HG02870 (cell line): ENCODE measurements around the gene SPTB.

Experiments used
- ATAC-seq: cut with Tn5 transposase; IDR thresholded peaks from one replicate; pipeline ENCODE4 v1.9.1; 2021; ENCODE audit warnings: mild to moderate bottlenecking, moderate library complexity; ENCODE audit not compliant: unreplicated experiment

The SPTB gene

DNA sequence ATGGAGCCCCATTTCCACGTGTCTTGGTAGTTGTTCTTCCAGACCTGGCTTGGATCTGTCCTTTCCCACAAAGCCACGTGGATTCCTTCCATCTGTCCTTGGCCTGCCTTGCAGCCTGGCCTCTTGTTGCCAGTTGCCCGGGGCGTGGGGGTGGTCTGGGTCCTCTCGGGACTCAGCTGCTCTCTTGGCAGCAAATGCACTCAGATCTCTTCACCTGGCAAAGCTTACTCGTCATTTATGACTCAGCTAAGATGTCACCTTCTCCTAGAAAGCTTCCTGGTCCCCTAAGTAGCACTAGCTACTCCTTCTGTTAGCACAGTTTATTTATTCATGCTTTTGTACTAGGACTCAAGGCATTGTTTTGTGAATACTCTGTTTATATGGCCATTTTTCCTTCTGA, 161.8 kb downstream of the SPTB start:
- no peak for ATAC-seq

DNA sequence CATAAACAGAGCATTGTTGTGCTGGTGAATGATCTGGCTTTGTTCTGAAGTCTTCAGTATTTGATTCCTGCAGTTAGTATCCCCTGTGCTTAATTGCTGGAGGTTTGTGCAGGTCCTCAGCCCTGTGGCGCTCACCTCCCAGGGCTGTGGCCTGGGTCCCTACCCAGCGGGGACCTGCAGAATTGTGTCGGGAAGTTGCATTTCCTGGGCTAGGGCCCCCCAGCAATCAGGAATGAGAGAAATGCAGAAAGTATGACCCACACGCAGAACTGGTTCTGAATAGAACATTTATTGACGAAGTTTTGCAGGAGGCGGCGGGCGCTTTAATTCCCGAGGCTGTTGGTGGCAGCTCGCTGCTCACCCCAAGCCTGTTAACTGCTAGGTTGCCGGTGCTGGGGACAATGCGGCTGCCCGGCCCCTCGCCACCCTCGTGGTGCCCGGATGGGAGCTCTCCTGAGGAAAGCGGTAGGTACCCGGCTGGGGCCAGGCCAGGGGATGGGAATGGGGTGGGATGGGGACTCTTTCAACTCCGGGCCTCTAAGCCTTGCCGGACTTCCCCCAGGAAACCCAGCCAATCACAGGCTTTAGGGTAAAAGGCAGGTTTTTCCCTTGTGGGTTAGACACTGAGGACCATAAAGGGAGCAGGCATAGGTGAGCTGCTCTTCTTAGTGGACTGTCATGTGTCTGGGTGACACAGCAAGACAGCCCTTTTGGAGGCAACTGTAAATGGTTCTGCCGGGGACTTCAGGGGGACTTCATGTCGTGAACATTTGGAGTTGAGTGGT, 163.9 kb downstream of the SPTB start:
- ATAC-seq: no peak

DNA sequence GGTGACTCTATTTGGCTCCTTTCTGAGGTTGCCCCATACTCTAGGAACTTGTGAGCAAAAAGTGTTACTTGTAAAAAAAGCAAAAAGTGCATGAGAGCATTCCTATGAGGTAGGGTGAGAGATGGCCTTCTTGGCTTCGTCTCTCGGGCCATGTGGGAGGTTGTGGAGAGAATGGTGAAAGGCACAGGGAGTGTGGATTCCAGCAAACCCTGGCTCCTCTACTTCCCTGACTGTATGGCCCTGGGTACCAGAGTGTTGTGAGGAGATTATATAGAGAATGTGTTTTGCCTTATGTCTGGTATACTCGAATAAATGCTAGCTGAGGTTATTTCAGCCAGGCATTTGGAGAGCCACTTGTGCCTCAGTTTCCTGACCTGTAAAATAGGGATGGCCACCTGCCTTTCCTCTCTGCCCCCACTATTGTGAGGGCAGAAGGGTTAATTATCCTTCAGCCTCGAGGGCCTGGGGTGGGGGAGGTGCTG, 164.5 kb downstream of the SPTB start:
- no peak for ATAC-seq

DNA sequence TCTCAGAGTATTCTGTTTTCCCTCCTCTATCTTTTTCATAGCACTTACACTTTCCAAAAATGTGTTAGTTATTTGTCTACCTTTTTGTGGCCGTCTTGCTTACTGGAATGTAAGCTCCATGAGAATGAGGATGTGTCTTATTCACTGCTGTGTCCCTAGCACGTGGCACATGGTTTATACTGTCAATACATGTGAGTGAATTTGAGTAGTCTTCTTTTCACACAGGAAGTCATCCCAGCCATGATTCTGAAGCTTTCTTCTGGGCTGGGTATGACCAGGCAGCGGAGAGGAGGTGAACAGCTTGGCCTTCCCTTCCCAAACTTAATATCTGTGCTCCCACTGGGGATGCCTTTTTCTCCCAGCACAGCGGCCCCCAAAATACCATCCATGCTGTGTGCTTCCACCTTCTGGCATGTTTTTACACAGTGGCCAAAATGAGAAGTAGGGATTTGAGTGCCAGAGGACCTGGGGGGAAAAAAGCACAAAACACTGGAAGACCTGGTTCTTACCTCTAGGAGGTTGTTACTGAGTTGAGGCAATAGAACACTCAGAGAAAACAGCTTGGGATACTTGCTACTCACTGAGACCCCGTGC, 165.2 kb downstream of the SPTB start:
- ATAC-seq: no peak

DNA sequence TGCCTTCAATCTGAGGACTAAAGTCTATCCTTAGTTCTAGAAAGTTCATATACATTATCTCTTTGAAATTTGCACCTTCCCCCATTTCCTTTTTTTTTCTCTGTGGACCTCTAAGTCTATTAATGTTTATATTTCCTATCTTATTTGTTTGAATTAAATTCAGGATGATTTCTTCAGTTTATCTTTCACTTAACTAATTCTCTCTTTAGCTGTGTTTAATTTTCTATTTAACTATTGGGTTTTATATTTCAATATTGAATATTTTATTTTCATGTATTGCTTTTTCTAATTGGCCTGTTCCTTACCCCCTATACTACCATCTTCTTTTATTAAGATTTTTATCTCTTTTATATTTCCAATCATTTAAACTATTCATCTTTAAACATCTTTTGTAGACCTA, 166.0 kb downstream of the SPTB start:
- no peak for ATAC-seq

DNA sequence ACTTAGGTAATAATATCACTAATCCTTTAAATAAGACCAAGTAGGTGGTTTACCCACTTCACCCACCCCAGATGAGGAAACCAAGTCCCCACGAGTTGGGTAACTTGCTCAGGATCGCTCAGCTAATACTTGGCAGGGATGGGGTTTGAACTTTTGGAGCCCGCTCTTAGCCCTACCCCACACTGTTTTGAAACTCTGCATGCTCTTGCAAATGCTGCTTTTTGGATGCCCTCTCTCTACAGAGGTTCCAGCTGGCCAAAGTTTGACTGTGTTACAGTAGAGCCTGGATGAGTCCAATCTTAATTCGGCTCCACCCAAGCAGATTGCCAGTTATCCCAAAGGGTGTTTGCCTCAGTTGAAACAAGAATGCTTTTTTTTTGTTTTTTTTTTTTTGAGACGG, 168.7 kb downstream of the SPTB start:
- ATAC-seq: no peak

DNA sequence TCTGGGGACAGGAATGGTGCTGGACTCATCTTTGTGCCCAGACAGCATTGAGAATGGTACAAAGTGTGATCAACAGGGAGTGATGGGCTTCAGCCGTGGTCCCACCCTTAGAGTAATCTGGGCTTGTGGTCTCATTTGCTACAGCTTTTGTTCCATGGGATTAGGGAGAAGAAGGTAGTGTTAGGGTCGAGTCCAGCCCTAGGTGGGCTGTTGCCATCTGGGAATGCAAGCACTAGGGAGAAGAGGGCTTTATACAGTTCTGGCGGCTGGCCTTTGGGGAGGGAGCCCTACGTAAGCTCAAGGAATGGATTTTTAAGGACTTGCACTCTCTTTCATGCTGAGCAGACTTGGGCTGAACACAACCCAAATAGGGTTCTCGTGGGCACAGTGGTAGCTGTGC, 170.6 kb downstream of the SPTB start:
- no peak for ATAC-seq

DNA sequence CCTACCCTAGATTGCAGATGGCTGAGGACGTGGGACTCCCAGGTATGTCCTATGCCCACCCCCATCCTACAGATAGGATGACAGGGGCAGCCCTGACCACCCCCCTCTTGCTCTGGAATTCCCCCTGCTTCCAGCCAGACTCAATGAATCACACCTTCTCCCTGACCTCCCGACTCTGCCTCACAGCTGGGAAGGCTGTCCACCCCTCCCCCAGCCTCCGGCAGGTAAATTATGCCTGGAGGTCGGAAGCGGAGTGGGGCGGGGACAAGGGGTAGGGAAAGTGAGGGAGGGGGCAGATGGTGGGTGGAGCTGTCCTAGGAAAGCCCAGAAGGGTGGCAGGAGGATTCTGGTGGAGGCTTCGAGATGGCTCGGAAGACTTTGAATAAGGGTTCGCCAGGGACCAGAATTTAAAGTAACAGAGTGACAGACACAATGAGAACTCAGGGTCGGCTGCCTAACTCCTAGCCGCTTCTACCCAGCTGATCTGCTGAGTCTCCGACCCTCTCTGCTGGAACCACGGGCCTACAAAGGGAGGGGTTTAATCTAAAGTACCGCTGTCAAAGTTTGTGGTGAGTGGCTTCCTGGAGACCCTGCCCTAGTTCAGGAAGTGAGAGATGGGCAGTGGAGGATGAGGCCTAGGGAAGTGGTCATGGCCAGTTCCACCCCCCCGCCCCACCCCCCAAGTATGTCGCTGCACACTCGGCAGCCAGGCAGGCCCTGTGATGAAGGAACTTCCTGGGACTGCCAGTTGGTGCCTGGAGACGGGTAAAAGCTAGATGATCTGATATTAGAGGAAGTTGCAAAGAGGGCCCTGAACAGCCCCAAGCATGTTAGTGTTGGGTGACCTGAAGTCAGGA, 171.3 kb downstream of the SPTB start:
- no peak for ATAC-seq

DNA sequence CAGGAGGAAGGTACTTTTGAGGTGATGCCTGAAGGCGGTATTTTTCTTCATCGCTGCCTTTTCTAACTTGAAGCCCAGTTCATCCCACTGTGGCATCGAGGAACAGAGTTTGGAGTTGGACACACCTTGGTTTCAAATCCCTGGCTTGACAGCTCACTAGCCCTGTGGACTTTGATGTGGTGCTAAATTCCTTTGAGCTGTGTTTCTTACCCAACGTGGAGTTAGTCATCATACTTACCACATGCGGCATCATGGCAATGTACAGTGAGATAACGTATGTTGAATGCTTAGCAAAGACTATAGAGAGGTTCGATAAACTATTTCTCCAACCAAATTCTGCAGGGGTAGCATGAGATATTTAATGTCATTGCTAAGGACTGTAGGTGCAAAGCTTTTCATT, 172.0 kb downstream of the SPTB start:
- ATAC-seq: no peak

DNA sequence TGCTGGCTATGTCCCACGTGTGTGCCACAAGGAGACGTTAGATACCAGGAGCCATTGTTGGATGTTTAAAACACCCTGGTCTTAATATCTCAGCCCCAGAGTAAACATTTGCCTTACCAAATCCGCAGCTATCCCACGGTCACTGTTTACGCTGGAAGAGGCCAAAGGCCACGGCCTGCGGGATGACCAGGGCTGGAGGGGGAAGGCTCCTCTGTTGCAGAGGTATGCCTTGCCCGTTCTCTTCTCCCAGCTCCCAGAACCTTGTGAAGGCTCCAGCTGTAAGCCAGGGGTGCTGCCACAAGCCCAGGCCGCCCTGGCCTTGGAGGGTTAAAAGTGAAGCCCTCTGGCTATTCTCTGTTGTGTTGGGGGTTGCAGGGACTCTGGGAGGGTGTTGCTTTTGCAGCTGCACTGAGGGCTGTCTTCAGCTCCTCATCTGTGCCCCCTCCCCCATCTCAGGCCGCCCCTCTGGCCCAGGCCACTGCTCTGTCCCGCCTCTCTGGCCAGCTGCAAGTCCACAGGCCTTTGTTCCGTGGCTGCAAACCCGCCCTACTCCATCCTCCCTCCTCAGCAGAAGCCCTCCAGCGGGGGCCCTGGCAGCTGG, 173.0 kb downstream of the SPTB start:
- ATAC-seq: no peak

DNA sequence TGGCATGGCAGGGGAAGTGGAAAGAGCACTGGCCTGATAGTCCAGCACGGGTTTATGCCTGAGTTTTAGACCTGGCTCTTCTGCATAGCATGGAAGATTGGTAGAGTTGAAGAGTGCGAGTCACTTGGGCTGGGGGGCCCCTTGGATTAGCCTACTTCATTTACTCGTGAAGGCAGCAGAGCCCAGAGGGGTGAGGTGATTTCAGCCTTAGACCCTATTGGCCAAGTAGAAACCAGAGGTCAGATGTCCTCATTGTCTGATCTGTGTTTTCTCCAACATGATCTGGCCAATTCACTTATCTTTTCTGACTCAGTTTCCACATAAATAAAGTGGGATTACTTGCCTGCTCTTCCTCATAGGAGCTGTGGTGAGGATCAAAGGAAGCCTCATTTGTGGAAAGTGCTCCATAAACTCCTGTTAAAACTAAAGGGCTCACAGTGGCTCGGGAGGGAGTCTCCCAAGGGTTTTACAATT, 173.6 kb downstream of the SPTB start:
- ATAC-seq: no peak

DNA sequence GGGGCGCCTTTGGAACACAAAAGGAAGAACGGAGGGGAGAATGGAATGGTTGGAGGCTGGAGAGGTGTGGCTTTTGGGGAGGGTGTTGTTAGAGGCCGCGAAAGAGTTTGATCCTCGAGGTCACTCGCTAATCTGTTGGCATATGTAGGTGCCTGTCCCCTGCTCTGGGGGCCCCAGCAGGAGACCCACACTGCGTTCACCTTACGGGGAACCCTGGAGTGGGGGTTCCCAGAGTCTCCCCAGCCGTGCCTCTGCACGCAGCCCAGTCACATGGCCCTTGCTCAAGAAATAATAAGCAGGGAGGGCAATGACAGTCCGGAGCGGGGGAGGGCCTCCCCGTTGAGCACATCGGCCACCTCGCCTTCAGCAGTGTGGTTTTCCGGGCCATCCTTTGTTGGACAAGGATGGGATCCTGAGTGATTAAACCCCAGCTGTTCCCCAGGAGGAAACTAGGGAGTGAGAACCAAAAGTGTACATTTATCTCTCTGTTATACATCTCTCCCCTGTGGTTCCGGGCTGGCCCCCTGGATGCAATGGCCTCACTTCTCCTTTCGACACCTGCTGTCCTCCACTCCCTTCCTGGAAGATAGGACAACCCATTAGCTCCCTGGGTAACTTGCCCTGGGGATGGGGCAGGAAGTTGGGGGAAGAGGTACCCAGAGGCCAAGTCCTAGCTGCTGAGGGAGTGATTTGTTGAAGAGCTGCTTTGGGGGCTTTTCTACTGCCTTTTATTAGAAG, 174.2 kb downstream of the SPTB start:
- ATAC-seq: no peak

DNA sequence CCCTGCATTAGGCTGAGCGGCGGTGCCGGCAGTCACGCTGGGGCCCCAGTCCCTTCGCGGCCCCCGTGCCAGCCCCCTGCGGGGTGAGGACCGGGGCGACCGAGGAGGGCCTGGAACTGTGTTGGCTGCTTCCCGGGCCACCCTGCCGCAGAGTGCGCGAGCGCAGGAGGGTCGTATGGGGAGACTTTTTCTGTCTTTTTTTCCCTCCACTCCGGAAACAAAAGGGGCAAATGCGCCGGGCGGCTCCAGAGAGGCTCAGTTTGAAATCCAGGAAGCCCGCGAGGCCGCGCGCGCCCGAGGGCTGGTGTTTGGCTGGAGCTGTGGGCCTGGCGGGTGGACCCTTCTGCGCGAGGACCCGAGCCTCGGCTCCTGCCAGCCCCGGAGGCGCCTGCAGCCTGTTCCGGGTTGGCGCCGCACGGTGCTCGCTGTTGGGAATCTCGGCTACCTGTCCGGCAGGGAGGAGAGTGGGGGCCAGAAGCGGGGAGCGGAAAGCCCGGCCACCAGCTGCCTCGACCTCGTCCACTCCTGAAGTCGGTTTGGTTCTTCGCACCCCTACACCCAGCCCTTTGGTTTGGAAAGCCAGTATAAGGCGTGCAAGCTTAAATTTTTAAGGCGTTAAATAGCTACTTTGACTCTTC, 174.8 kb downstream of the SPTB start:
- no peak for ATAC-seq

DNA sequence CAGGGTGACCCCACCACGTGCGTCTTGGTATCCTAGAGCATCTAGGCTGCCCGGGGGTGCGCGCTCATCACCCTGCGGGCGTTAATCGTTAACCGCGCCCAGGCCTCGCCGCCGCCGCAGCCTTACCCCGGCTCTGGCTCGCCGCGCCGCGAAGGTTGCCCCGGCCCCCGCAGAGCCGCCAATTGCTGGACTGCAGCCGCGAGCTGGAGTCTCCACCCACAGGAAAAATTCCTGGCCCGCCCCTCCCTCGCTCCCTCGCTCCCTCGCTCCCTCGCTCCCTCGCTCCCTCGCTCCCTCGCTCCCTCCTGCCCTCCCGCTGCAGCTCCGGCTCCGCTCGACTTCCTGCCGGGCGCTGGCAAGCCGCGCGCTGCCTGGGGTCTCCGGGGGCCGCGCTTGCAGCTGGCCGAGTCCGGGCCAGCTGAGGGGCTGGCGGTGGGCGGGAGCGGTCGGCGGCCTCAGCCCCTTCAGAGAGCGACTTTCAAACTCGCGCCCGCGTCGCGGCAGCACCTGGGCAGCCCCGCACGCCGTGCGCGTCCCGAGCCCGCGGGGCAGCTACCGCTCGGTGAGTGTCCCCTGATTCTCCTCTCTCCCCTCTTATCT, 175.5 kb downstream of the SPTB start, which contains the start of gene PLEKHG3:
Gene PLEKHG3, plus strand, starts transcription at position 282 of the 600 bp plus-strand sequence. CDS start 23,208 bp downstream, outside the sequence.
- no peak for ATAC-seq

DNA sequence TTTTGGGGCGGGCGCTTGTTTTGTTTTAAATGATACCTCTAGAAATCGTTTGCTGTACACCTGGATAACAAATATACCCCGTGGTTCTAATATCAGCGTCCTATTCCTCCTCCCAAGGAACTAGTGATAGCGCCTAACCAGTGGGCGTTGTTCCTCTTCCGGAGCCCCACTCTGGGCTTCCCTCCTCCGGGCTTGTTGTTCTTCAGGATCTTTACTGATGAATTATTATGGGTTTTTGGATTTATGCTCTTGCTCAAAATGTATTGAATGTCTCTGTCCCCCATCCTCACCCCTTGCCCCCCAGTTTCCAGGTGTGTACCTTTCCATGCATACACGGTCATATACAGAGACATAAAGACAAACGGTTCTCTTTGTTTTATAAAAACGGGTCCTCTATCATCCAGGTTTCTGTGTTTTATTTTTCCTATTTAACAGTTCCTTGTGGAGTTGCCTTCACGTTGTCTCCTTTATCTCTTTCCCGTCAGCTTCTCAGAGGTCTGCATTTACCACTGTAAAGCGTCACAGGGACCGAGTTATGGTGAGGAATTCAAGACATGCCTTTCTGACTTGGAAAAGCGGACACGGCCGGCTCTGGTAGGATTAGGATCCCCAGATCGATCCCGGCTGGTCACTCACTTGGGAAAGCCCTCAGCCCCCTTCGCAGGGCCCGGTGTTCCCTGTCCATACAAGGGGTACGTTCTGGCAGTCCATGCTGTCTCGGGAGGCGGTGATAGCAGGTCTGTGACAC, 176.1 kb downstream of the SPTB start:
- no peak for ATAC-seq

DNA sequence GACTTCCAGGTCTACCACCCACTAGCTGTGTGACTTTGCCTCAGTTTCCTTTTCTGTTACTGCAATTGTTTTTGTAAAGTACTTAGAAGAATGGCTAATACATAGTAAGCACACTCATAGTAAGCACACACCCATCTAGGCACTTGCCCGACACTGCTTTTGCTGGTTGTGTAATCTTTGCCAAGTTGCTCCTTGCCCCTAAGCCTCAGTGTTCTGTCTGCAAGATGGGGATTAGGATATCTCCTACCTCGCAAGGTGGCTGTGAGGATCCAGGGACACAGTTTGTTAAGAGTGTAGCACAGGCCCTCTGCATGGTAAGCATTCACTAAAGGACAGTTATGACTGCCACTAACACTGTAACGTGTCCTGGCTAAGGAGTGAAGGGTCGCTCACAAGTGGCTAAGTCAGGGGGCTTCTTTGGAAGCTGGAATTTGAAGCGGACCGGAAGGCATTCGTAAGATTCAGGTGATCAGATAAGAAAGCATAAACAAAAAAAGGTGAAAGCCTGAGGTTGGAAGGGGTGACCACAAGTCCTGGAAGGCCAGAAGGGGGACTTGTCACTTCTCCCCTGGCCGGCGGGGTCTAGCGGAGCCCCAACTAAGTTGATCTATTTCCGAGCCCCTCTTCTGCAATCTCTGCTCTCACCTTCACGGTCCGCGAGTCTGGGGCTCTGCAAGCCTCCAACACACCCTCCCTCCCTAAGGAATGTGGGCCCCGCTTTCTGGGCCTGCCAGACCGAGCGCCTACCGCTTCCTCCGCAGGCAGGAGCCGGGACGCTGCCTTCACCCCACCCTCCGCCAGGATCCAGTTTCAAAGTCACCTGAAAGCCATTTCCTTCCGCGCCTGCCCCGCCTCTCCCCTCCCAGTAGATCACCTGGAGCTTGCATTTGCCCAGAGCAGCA, 177.0 kb downstream of the SPTB start:
- no peak for ATAC-seq

DNA sequence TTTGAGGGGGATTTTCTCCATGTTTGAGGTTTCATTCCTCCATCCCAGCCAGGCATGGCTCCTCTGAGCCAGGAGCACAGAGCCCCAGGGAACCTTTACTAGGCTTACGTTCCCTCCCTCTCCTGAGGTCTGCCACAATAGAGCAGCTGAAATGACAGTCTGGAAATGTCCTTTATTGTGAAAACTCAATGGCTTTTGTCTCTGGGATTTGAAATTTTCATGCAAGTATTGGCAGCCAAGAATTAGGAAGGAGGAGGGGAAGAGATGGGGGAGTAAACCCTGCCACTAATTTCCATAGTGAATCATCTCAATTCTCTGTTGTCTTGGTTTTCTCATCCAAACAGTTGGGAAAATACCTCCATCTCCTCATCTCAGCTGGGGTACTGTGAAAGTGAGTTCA, 178.0 kb downstream of the SPTB start:
- no peak for ATAC-seq

DNA sequence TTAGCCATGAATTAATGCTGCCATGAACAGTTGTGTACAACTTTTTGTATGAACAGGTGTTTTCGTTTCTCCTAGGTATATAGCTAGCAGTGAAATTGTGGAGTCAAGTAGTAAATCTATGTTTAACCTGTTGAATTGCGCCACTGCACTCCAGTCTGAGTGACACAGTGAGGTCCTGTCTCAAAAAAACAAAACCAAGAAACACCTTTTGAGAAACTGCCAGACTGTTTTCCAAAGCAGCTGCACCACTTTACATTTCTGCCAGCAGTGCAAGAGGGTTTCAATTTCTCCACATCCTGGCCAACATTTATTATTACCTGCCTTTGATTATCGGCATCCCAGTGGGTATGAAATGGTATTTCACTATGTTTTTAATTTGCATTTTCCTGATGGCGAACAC, 178.8 kb downstream of the SPTB start:
- ATAC-seq: no peak
